ENCODE data around the gene SUFU. TPM values are rescaled to one million over a fixed set of nuclear protein-coding genes. Genes with fewer than 3 reads are reported as not detected.
"Not testable (repeated sequence)": the region's sequence is repeated elsewhere in the genome, so short reads cannot be mapped to it uniquely, and the experiment has no call there.

SUFU gene
- 2.6 TPM for total RNA-seq
- 4.3 TPM for polyA plus RNA-seq
- long read RNA-seq, donor 1 = 0 reads
- long read RNA-seq, donor 2 = 0 reads
- long read RNA-seq, donor 3, full-length matches to known transcripts = 1 of 1 reads
- long read RNA-seq, donor 3, partial matches to known transcripts = 0 of 1 reads
- long read RNA-seq, donor 3, other reads (novel, unspliced or antisense) = 0 of 1 reads
- long read RNA-seq, donor 4, full-length matches to known transcripts = 3 of 3 reads
- long read RNA-seq, donor 4, partial matches to known transcripts = 0 of 3 reads
- long read RNA-seq, donor 4, other reads (novel, unspliced or antisense) = 0 of 3 reads
- long read RNA-seq, donor 5, full-length matches to known transcripts = 1 of 1 reads
- long read RNA-seq, donor 5, partial matches to known transcripts = 0 of 1 reads
- long read RNA-seq, donor 5, other reads (novel, unspliced or antisense) = 0 of 1 reads
- long read RNA-seq, donor 6, full-length matches to known transcripts = 3 of 3 reads
- long read RNA-seq, donor 6, partial matches to known transcripts = 0 of 3 reads
- long read RNA-seq, donor 6, other reads (novel, unspliced or antisense) = 0 of 3 reads
- long read RNA-seq, donor 7, full-length matches to known transcripts = 3 of 3 reads
- long read RNA-seq, donor 7, partial matches to known transcripts = 0 of 3 reads
- long read RNA-seq, donor 7, other reads (novel, unspliced or antisense) = 0 of 3 reads
- long read RNA-seq, donor 8, full-length matches to known transcripts = 2 of 2 reads
- long read RNA-seq, donor 8, partial matches to known transcripts = 0 of 2 reads
- long read RNA-seq, donor 8, other reads (novel, unspliced or antisense) = 0 of 2 reads
- long read RNA-seq, donor 9, full-length matches to known transcripts = 1 of 1 reads
- long read RNA-seq, donor 9, partial matches to known transcripts = 0 of 1 reads
- long read RNA-seq, donor 9, other reads (novel, unspliced or antisense) = 0 of 1 reads
- long read RNA-seq, donor 10, full-length matches to known transcripts = 1 of 1 reads
- long read RNA-seq, donor 10, partial matches to known transcripts = 0 of 1 reads
- long read RNA-seq, donor 10, other reads (novel, unspliced or antisense) = 0 of 1 reads

GRCh38 chr10:102503264-102504178 lies at the start of gene SUFU:
TSS of gene SUFU (plus strand) at chr10:102503972. CDS start at chr10:102504153, 181 bp downstream.
- Histone ChIP-seq H3K4me3 (ENCODE audit: low read length in 2 of 2) (peak within 1 kb of the TSS; percentile 94 to 99), H3K36me3 (ENCODE audit: control insufficient read depth in 2 of 2, insufficient read depth in 2 of 2, low read length in 1 of 2) (peaks cover 5 to 28% of the 10 kb centered on the region in 2 donors), H3K27ac (ENCODE audit: low read depth in 1 of 2, low read length in 1 of 2) (peak within 1 kb of the TSS; percentile 86 to 89), H3K4me1 (ENCODE audit: control insufficient read depth in 2 of 2, insufficient read depth in 2 of 2, low read length in 2 of 2) (peaks cover 10 to 23% of the 10 kb centered on the region in 2 donors), H3K9me3 (ENCODE audit: control insufficient read depth in 2 of 2, insufficient read depth in 1 of 2, low read length in 1 of 2) (peaks cover 1 to 8% of the 10 kb centered on the region in 2 donors), H3K27me3 (ENCODE audit: control insufficient read depth in 2 of 2, insufficient read depth in 1 of 2, low read length in 1 of 2) (no peaks in the 10 kb centered on the region)
- WGBS = 1% methylated on average over 44 of the region's 44 CpGs
- peak; percentile 96 to 100 (median 100) for DNase-seq (ENCODE audit: low read depth in 6 of 9, low spot score in 9 of 9)

DNA sequence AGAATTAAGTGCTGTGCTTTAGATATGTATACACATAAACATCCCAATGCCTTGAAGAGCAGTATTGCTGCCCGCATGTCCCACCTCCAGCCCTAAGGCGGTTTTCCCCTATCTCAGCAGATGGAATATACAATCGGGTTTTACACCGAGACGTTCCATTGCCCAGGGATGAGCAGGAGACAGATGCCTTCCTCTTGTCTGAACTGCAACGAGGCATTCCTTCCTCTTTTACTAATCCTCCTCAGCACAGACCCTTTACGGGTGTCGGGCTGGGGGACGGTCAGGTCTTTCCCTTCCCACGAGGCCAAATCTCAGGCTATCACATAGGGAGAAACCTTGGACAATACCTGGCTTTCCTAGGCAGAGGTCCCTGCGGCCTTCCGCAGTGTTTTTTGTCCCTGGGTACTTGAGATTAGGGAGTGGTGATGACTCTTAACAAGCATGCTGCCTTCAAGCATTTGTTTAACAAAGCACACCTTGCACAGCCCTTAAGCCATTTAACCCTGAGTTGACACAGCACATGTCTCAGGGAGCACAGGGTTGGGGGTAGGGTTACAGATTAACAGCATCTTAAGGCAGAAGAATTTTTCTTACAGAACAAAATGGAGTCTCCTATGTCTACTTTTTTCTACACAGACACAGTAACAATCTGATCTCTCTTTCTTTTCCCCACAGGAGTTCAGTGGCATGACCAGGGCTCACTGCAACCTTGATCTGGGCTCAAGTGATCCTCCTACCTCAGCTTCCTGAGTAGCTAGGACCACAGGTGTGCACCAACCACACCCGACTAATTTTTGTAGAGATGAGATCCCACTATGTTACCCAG lies 48.9 kb upstream of the SUFU start:
- Histone ChIP-seq H3K4me1 (ENCODE audit: control insufficient read depth in 2 of 2, insufficient read depth in 2 of 2, low read length in 2 of 2) (peaks cover 4 to 15% of the 10 kb centered on the region in 2 donors), H3K36me3 (ENCODE audit: control insufficient read depth in 2 of 2, insufficient read depth in 2 of 2, low read length in 1 of 2) (peaks cover 0 to 15% of the 10 kb centered on the region in 2 donors)
- not testable (repeated sequence) for H3K9me3 ChIP-seq (ENCODE audit: control insufficient read depth in 2 of 2, insufficient read depth in 1 of 2, low read length in 1 of 2); H3K4me3 ChIP-seq (ENCODE audit: low read length in 2 of 2); DNase-seq (ENCODE audit: low read depth in 6 of 9, low spot score in 9 of 9); H3K27ac ChIP-seq (ENCODE audit: low read depth in 1 of 2, low read length in 1 of 2); H3K27me3 ChIP-seq (ENCODE audit: control insufficient read depth in 2 of 2, insufficient read depth in 1 of 2, low read length in 1 of 2)
- WGBS = 94% methylated on average over 13 of the region's 13 CpGs

GRCh38 chr10:102455893-102456471 lies 47.8 kb upstream of the SUFU start:
- WGBS = 96% methylated on average over 7 of the region's 7 CpGs
- H3K9me3 ChIP-seq (ENCODE audit: control insufficient read depth in 2 of 2, insufficient read depth in 1 of 2, low read length in 1 of 2) = no peaks in the 10 kb centered on the region
- H3K4me3 ChIP-seq (ENCODE audit: low read length in 2 of 2) = no peak overlapping the region
- no peaks in the 10 kb centered on the region for H3K27me3 ChIP-seq (ENCODE audit: control insufficient read depth in 2 of 2, insufficient read depth in 1 of 2, low read length in 1 of 2)
- H3K36me3 ChIP-seq (ENCODE audit: control insufficient read depth in 2 of 2, insufficient read depth in 2 of 2, low read length in 1 of 2) = peaks cover 0 to 15% of the 10 kb centered on the region in 2 donors
- H3K4me1 ChIP-seq (ENCODE audit: control insufficient read depth in 2 of 2, insufficient read depth in 2 of 2, low read length in 2 of 2) = peaks cover 6 to 14% of the 10 kb centered on the region in 2 donors
- no peak overlapping the region for H3K27ac ChIP-seq (ENCODE audit: low read depth in 1 of 2, low read length in 1 of 2)
- DNase-seq (ENCODE audit: low read depth in 6 of 9, low spot score in 9 of 9) = no peak

GRCh38 chr10:102457591-102458150 lies 46.1 kb upstream of the SUFU start:
- WGBS = 91% methylated on average over 9 of the region's 9 CpGs

GRCh38 chr10:102458656-102459055 lies 45.1 kb upstream of the SUFU start:
- WGBS = 95% methylated on average over 4 of the region's 4 CpGs
- H3K9me3 ChIP-seq (ENCODE audit: control insufficient read depth in 2 of 2, insufficient read depth in 1 of 2, low read length in 1 of 2) = no peaks in the 10 kb centered on the region

More at GRCh38 chr10:102457591-102458150, 46.1 kb upstream of the SUFU start:
- Histone ChIP-seq H3K4me3 (ENCODE audit: low read length in 2 of 2) (no peak overlapping the region), H3K4me1 (ENCODE audit: control insufficient read depth in 2 of 2, insufficient read depth in 2 of 2, low read length in 2 of 2) (peaks cover 13 to 19% of the 10 kb centered on the region in 2 donors), H3K9me3 (ENCODE audit: control insufficient read depth in 2 of 2, insufficient read depth in 1 of 2, low read length in 1 of 2) (no peaks in the 10 kb centered on the region), H3K36me3 (ENCODE audit: control insufficient read depth in 2 of 2, insufficient read depth in 2 of 2, low read length in 1 of 2) (peaks cover 0 to 7% of the 10 kb centered on the region in 2 donors), H3K27ac (ENCODE audit: low read depth in 1 of 2, low read length in 1 of 2) (no peak overlapping the region), H3K27me3 (ENCODE audit: control insufficient read depth in 2 of 2, insufficient read depth in 1 of 2, low read length in 1 of 2) (peaks cover 0 to 15% of the 10 kb centered on the region in 2 donors)
- no peak for DNase-seq (ENCODE audit: low read depth in 6 of 9, low spot score in 9 of 9)

GRCh38 chr10:102460836-102461186 lies 43.0 kb upstream of the SUFU start:
- Histone ChIP-seq H3K27ac (ENCODE audit: low read depth in 1 of 2, low read length in 1 of 2) (no peak overlapping the region), H3K4me1 (ENCODE audit: control insufficient read depth in 2 of 2, insufficient read depth in 2 of 2, low read length in 2 of 2) (peaks cover 13 to 22% of the 10 kb centered on the region in 2 donors), H3K9me3 (ENCODE audit: control insufficient read depth in 2 of 2, insufficient read depth in 1 of 2, low read length in 1 of 2) (no peaks in the 10 kb centered on the region), H3K36me3 (ENCODE audit: control insufficient read depth in 2 of 2, insufficient read depth in 2 of 2, low read length in 1 of 2) (peaks cover 0 to 5% of the 10 kb centered on the region in 2 donors), H3K27me3 (ENCODE audit: control insufficient read depth in 2 of 2, insufficient read depth in 1 of 2, low read length in 1 of 2) (peaks cover 0 to 30% of the 10 kb centered on the region in 2 donors), H3K4me3 (ENCODE audit: low read length in 2 of 2) (peak overlapping the region; percentile 43 to 50)
- WGBS = 27% methylated on average over 8 of the region's 8 CpGs
- no peak for DNase-seq (ENCODE audit: low read depth in 6 of 9, low spot score in 9 of 9)

More at GRCh38 chr10:102458656-102459055, 45.1 kb upstream of the SUFU start:
- Histone ChIP-seq H3K4me3 (ENCODE audit: low read length in 2 of 2) (no peak overlapping the region), H3K4me1 (ENCODE audit: control insufficient read depth in 2 of 2, insufficient read depth in 2 of 2, low read length in 2 of 2) (peaks cover 13 to 22% of the 10 kb centered on the region in 2 donors), H3K27me3 (ENCODE audit: control insufficient read depth in 2 of 2, insufficient read depth in 1 of 2, low read length in 1 of 2) (peaks cover 0 to 25% of the 10 kb centered on the region in 2 donors), H3K27ac (ENCODE audit: low read depth in 1 of 2, low read length in 1 of 2) (no peak overlapping the region), H3K36me3 (ENCODE audit: control insufficient read depth in 2 of 2, insufficient read depth in 2 of 2, low read length in 1 of 2) (peaks cover 0 to 6% of the 10 kb centered on the region in 2 donors)
- no peak for DNase-seq (ENCODE audit: low read depth in 6 of 9, low spot score in 9 of 9)

DNA sequence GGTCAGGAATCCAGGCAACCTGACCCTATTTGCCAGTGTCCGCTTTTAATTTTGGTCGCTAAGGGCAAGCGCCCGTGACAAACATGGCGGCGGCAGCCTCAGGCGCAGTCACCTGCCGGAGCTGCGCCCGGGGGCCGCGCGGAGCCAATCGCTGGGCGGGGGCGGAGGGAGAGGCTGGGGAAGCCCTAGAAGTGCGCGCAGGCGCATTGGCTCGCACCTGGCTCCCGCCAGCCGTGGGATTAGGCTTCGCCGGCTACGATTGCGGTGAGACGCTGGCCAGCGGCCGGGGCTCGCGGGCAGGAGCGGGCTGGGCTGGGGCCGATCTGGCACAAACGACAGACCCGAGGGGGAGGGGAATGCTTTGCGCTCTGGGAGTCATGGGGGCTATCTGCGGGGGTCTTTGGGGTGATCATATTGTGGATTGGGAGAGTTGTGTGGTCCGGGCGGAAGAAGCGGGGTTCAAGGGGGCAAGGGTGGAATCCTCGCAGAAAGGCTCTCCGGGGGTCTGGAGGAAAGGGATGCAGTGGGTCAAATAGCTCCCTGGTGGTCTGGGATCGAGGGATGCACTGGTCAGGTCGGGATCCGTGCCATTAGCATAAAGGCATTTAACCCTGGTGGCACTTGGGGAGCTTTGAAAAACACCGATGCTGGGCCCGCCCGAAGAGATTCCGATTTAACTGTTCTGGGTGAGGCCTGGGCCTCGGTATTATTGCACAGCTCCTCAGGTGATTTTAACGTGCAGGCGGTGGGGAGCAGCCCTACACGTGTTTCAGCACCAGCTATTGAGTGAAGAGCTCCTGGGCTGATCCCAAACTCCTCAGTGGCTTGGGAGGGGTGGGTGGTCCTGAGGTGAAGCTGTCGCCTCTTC lies 42.4 kb upstream of the SUFU start:
- WGBS = 3% methylated on average over 54 of the region's 54 CpGs
- peaks cover 13 to 22% of the 10 kb centered on the region in 2 donors for H3K4me1 ChIP-seq (ENCODE audit: control insufficient read depth in 2 of 2, insufficient read depth in 2 of 2, low read length in 2 of 2)
- peak overlapping the region; percentile 43 to 50 for H3K4me3 ChIP-seq (ENCODE audit: low read length in 2 of 2)
- no peaks in the 10 kb centered on the region for H3K9me3 ChIP-seq (ENCODE audit: control insufficient read depth in 2 of 2, insufficient read depth in 1 of 2, low read length in 1 of 2)
- peak; percentile 59 to 93 (median 87) for DNase-seq (ENCODE audit: low read depth in 6 of 9, low spot score in 9 of 9)
- no peaks in the 10 kb centered on the region for H3K36me3 ChIP-seq (ENCODE audit: control insufficient read depth in 2 of 2, insufficient read depth in 2 of 2, low read length in 1 of 2)
- peaks cover 0 to 30% of the 10 kb centered on the region in 2 donors for H3K27me3 ChIP-seq (ENCODE audit: control insufficient read depth in 2 of 2, insufficient read depth in 1 of 2, low read length in 1 of 2)
- H3K27ac ChIP-seq (ENCODE audit: low read depth in 1 of 2, low read length in 1 of 2) = no peak overlapping the region

Measured in thymus (tissue), 14 donors.